Right lobe of liver (tissue), 6 donors: Measurements from ENCODE around the gene C17orf113. TPM values are rescaled to one million over a fixed set of nuclear protein-coding genes. Genes with fewer than 3 reads are reported as not detected.

Experiments
- ATAC-seq, 4 donors: fragments of 200-7000 bp; cut with Tn5 transposase; one replicate each; pipeline ENCODE4 v1.9.1; 2020; ENCODE audit warnings: mild to moderate bottlenecking in 4 of 4, moderate library complexity in 4 of 4
- DNase-seq, 3 donors: peaks; one replicate each; pipeline ENCODE4 v3.0.0-alpha.2; 2020
- H3K27ac ChIP-seq, 3 donors: fragments of 200-600 bp; one replicate each; pipeline ENCODE4 v1.8.0; 2022
- H3K27me3 ChIP-seq, 2 donors: fragments of 200-600 bp; one replicate each; pipeline ENCODE4 v1.8.0; 2022
- H3K36me3 ChIP-seq, 4 donors: fragments of 200-600 bp; sonication (generic) in 1 of 4; one replicate each; pipeline versions ENCODE4 v1.5.1 to v1.8.0; 2017 to 2022; ENCODE audit warnings: control low read depth in 1 of 4
- H3K4me1 ChIP-seq, 4 donors: fragments of 200-600 bp; sonication (generic) in 1 of 4; one replicate each; pipeline versions ENCODE4 v1.5.1 to v1.8.0; 2017 to 2022; ENCODE audit warnings: control low read depth in 1 of 4
- H3K4me3 ChIP-seq, 3 donors: fragments of 200-600 bp; one replicate each; pipeline ENCODE4 v1.8.0; 2022
- H3K9me3 ChIP-seq, 4 donors: fragments of 200-600 bp; sonication (generic) in 1 of 4; one replicate each; pipeline versions ENCODE4 v1.5.1 to v1.8.0; 2017 to 2022; ENCODE audit warnings: control low read depth in 1 of 4
- CTCF ChIP-seq, 4 donors: fragments of 200-600 bp in 3 of 4; fragments of 450-650 bp in 1 of 4; IDR thresholded peaks; one replicate each; pipeline versions ENCODE4 v1.5.1 to v1.8.0; 2016 to 2022; ENCODE audit warnings: antibody characterized with exemption in 4 of 4, mild to moderate bottlenecking in 2 of 4
- POLR2A ChIP-seq: fragments of 450-650 bp; IDR thresholded peaks from one replicate; pipeline ENCODE4 v1.6.1; 2017; ENCODE audit warnings: antibody characterized with exemption, mild to moderate bottlenecking
- WGBS: methylation state at CpG from one replicate; pipeline ENCODE4 v1.1.6; 2018; ENCODE audit warnings: low coverage, low lambda C conversion rate; ENCODE audit not compliant: insufficient coverage; ENCODE audit errors: missing lambda C conversion rate; 5-methylcytosine and 5-hydroxymethylcytosine counted together
- intact Hi-C, 2 donors: fragments of 100-400 bp; cut with DNase I; formaldehyde crosslinking; loops; one replicate each; pipeline versions ENCODE4 v1.11.2 to v1.14.1; 2022
- total RNA-seq, 6 experiments: library from RNA; depleted of rRNA in 2 of 6; stranded (reverse); fragments of >200 nt in 2 of 6; fragmentation: NEBNext Ultra II Directional in 3 of 6; extraction: Animal tissue kit (Norgen Biotek cat#: 25700) in 3 of 6; gene quantifications; one replicate each; pipeline versions ENCODE4 v1.1.0 to v1.2.4, GENCODE V29; 2016 to 2023
- donor health status: DM: no; HTN: yes; CAD: no.
- donor health status: DM: no; HTN: no; CAD: no.
- donor health status: DM: no; HTN: no; CAD: no.
- donor health status: DM: no; HTN: yes; CAD: no.
- donor health status: DM: no; HTN: yes; CAD: no.

The C17orf113 gene
- total RNA-seq, 6 experiments from 2014 or later = 0.06 to 0.42 (median 0.12) TPM

DNA sequence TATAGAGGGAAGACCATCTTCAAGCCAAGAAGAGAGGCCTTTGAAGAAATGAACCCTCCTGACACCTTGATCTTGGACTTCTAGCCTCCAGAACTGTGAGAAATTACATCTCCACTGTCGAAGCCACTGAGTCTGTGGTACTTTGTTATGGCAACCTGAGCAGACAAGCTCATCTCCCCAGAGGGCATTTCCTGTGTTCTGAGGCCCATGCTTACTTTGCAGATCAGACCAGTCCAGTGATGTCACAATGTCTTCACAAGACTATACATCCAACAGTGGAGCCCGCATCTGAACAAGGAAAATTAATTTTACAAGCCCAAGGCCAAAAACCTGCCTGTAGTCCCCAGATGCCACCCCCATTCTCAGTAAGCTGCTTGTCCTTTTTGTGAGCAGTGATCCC is 14.8 kb upstream of the C17orf113 start:
- TF ChIP-seq CTCF (IDR thresholded peaks at IDR 0.05) (no peak), POLR2A (no peak)
- H3K27ac ChIP-seq = no peak overlapping the region
- WGBS = 50% methylated on average over 1 of the region's 2 CpGs
- ATAC-seq (no peak), DNase-seq (no peak)
- H3K36me3 ChIP-seq = no peaks in the 10 kb centered on the region
- H3K4me1 ChIP-seq = no peaks in the 10 kb centered on the region
- no peaks in the 10 kb centered on the region for H3K27me3 ChIP-seq
- intact Hi-C loops = loop anchor here (5.0 kb wide), 2 partner anchors 37 to 52 kb away; no protein-coding TSS in a partner anchor
- H3K4me3 ChIP-seq = no peak overlapping the region
- no peaks in the 10 kb centered on the region for H3K9me3 ChIP-seq

DNA sequence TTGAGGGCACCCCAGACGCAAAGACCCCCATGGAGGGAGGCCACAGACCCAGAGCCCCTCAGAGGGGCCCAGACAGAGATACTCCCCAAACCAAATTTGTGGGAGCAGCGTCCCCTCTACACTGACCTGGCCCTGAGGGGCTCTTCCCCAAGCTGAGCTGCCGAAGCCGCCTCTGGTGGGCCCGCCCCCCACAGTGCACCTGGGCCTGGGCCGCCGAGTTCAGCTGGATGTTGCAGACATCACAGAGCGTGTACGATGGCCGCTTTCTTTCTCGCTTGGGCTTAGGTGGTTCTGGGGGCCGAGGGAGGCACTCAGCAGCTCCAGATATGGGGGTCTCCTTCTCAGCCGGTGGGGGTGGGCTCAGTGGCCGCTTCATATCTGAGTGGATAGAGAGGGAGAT is 12.3 kb upstream of the C17orf113 start:
- Histone ChIP-seq H3K9me3 (no peaks in the 10 kb centered on the region), H3K27me3 (no peaks in the 10 kb centered on the region), H3K36me3 (no peaks in the 10 kb centered on the region), H3K4me1 (no peaks in the 10 kb centered on the region), H3K4me3 (no peak overlapping the region), H3K27ac (no peak overlapping the region)
- WGBS = 55% methylated on average over 3 of the region's 14 CpGs
- DNase-seq = no peak
- ATAC-seq = no peak
- intact Hi-C loops = no loop called here
- TF ChIP-seq POLR2A (no peak), CTCF (IDR thresholded peaks at IDR 0.05) (no peak)

DNA sequence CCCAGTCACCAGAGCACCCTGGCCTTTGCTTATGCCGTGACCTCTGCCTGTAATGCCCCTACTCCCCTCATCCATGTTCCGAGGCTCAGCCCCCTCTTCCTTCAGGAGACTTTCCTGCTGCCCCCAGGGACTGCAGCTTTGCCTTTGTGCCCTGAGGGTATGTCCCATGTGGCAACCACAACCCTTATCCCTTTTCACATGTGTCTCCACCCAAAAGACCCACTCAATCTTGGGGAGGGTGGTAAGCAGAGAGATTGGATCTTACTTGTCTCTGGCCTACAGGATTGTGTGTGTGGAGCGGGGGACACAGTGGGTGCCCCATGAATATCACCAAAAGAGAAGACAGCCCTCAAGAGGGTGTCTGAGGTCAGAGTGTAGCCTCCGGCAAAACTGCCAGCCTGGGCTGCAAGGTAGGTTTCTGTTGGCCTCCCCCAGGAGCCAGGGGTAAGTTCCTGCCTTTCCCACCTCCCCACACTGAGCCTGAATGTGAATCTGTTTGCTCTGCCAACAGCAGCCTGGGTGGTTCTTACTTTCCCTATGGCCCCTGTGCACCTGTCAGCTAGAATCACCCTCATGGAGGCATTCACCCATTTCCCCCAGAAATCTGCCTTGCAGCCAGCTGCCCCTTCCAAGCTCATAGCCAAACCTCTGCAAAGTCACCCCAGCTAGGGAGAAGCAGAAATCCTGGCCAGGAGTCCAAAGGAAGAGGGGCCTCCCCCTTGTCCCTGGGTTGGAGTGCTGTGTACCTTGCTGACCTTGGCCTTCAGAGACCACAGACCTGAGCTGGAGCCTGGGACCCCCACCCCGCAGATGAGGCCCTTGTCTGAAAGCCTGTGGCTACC is 11.5 kb upstream of the C17orf113 start:
- TF ChIP-seq POLR2A = no peak
- no peak for TF ChIP-seq CTCF (IDR thresholded peaks at IDR 0.05)
- 100% methylated on average over 1 of the region's 5 CpGs for WGBS
- DNase-seq = no peak
- intact Hi-C loops = no loop called here
- Histone ChIP-seq H3K9me3 (no peaks in the 10 kb centered on the region), H3K4me3 (no peak overlapping the region), H3K27ac (no peak overlapping the region), H3K27me3 (no peaks in the 10 kb centered on the region), H3K36me3 (no peaks in the 10 kb centered on the region), H3K4me1 (no peaks in the 10 kb centered on the region)
- ATAC-seq = no peak

- H3K36me3 ChIP-seq = no peaks in the 10 kb centered on the region
- no peaks in the 10 kb centered on the region for H3K27me3 ChIP-seq
- DNase-seq = no peak
- ATAC-seq = no peak
- intact Hi-C loops = no loop called here
- no peak overlapping the region for H3K4me3 ChIP-seq
- TF ChIP-seq POLR2A (no peak), CTCF (IDR thresholded peaks at IDR 0.05) (no peak)
- no peaks in the 10 kb centered on the region for H3K9me3 ChIP-seq
- no peaks in the 10 kb centered on the region for H3K4me1 ChIP-seq
- WGBS = 61% methylated on average over 4 of the region's 4 CpGs
- no peak overlapping the region for H3K27ac ChIP-seq
Observed at GRCh38 chr17:42060231-42060630, 9.8 kb upstream of the C17orf113 start.
